ENCODE measurements around the gene VASP. TPM values are rescaled to one million over a fixed set of nuclear protein-coding genes. Genes with fewer than 3 reads are reported as not detected.

The VASP gene
- 66.2 TPM for total RNA-seq (ENCODE audit: insufficient read depth, low replicate concordance)

DNA sequence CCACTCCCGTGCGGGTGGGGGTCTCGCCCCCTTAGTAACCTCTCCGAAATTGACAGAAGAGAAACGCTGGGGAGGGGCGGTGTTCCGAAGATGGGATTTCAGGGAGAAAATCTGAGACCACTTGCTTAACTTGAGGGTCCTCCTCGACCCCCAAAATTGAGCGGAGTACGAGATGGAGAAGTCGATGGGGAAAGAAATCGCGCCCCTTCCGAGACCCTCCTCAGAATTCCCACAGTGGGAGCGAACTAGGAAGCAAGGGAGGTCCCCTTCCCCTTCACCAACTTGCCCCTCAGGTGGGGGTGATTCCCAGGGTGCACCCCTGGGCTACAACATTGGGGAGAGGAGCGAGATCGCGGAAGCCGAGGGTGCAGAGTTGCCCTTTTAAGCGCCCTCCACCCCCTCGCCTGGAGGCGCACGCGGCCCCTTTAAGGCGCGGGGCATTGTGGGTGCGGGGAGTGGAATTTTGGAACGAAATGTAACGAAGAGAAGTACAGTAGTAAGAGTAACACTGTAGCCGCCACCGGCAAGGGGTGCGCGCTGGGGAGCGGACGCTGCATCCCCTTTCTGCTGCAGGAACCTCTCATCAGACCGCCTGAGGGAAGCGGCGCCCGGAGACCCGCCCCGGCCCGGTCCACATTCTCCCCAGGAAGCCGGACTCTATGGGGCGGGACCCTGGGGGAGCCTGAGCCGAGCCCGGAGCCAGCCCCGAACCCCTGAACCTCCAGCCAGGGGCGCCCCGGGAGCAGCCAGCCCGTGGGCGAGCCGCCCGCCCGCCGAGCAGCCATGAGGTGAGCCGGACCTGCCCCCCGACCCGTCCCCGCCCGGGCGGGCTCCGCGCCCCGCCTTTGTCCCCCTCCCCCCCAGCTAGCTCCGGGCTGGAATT lies at the start of gene VASP:
VASP (plus strand) TSS at position 491 of the 883 bp plus-strand sequence; CDS start at position 784, 293 bp downstream.
- peak; percentile 91 for DNase-seq (ENCODE audit: low spot score)

DNA sequence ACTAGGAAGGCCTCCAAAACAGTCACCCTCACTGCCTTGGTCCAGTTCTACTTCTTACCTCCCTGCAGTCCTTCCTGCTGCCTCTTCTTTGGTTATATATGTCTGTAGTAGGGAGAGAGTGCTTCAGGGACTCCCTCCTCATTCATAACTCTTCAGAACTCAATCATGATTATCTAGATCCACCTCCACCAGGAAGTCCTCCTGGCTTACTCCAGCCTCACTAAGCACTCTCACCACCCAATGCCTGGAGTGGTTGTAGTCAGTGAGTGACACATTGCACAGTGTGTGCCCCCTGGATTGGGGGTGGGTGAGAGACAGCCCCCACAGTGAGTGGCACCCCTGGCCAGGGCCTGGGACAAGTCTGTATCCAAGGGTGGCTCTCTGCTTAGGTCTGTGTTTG lies 49.5 kb upstream of the VASP start:
- no peak for DNase-seq (ENCODE audit: low spot score)

DNA sequence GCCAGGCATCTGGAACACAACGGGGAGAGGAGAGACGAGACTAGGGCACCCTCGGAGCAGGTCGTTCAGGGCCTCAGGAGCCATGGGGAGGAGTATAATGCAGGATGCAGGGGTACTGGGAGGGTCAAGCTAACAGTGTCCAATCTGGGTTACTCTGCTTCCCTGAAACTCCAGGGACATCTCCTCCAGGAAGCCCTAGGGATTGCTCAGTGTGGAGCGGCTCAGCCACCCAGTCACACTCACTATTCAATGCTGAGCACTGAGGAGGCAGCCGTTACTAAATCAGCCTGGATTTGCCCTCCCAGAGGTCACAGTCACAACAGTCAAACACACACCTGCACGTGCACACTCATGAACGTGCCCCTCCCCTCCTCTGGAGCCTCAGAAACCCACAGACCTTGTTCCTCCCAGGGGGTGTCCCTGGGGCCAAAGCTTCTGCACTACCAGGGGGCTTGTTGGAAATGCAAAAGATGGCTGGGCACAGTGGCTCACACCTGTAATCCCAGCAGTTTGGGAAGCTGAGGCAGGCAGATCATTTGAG lies 46.4 kb upstream of the VASP start:
- no peak for DNase-seq (ENCODE audit: low spot score)

DNA sequence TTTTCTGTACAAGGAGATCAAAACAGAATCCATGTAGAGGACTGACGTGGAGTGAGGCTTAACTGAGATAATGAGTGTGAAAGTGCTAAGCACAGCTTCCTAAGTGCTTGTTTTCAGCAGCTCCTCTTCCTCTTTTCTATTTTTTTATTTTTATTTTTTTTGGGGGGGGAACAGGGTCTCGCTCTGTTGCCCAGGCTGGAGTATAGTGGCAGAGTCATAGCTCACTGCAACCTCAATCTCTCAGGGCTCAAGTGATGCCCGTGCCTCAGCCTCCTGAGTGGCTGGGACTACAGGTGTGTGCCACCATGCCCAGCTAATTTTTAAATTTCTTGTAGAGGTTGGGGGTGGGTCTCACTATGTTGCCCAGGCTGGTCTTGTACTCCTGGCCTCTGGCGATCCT lies 45.1 kb upstream of the VASP start:
- no peak for DNase-seq (ENCODE audit: low spot score)

DNA sequence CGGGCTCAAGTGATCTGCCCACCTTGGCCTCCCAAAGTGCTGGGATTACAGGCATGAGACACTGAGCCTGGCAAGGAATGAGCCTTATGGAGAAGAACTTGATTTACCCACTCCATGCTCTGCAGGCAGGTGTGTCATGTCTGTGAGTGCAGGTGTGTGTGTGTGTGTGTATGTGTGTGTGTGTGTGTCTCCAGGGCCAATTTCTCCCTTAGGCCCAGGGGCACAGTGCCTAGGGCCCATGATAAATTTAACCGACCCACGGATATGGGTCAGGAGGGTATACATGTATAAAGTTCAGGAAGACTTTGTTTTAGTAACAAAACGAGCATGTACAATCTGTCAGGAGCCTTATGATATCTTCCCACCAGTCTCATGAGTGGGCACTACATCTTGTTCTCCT lies 44.0 kb upstream of the VASP start:
- DNase-seq (ENCODE audit: low spot score): no peak

DNA sequence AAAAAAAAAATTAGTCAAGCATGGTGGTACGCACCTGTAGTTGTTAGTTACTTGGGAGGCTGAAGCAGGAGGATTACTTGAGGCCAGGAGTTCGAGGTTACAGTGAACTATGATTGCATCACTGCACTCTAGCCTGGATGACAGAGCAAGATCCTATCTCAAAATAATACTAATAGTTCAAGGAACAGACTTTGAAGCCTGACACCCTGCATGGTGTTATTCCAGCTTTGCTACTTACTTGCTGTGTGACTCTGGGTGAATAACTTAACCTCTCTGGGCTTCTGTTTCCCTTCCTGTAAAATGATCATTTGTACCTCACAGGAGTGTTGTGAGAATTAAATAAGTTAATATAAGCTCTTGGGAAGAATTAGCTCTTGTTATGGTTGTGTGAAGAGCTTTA lies 43.0 kb upstream of the VASP start:
- DNase-seq (ENCODE audit: low spot score): no peak

DNA sequence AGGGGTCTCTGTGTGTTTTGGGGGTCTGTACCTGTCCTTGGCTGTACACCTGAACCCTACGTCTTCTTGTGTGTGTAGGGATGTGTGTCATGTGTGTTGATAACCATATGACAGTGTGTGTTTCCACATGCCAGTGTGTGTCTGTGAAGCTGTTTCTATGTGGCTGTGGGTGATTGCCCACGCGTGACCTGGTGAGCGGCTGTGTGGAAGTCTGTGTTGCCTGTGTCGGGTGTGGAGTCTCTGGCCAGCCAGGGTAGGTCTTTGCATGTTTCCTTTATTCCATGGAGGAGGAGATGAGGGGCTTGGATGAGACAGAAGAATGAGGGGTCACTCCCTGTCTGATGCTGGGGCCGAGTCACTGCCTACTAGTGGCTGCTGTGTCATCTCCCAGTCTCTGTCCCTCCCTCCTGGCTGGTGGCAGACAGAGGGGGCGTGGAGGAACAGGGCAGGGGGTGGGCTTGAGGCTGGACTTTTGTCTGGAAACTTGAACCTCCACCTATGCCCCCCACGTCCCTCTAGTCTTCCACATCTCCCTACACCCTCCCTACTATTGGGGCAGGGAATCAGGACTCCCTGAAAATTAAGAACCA lies 42.3 kb upstream of the VASP start:
- DNase-seq (ENCODE audit: low spot score): no peak

DNA sequence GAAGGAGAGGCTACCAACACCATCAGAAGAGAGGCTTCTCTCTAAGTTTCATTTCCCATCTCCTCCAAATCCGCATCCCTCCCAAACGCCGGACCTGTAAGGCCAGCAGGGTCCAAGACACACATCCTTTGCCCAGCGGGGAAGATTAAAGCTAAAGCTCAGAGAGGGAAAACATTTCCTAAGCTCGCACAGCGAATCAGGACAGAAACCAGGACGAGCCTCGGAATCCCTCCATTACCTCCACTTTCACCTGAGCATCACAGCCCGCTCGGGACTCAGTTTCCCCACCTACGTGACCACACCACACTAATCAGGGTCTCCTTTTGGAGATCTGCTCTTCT lies 40.2 kb upstream of the VASP start:
- DNase-seq (ENCODE audit: low spot score): no peak

DNA sequence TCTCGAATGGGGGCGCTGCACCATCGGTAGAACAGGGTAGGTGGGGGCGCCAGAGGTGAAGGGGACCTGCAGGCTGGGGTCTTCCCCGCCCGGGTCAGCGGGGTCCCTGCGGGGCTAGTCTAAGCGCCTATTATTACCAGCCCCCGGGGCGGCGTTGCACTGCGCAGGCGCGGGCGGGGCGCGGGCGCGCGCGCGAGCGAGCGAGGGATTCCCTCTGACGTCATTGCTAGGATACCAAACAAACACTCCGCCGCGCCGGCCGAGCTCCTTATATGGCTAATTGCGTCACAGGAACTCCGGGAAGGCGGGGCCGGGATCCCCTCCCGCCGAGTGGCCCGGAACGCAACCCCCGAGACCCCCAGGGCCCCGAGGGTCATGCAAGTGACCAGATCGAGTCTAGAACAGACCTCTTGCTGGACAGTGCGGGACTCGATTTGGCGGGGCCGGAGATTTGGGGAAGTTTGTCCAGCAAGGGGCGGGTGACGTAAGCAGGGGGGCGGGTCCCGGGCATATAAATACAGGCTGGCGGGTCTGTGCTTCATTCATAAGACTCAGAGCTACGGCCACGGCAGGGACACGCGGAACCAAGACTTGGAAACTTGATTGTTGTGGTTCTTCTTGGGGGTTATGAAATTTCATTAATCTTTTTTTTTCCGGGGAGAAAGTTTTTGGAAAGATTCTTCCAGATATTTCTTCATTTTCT lies 39.7 kb upstream of the VASP start, which contains the start of gene FOSB:
FOSB (plus strand) TSS at position 541 of the 703 bp plus-strand sequence. CDS start 591 bp downstream, outside the sequence.
- peak; percentile 95 for DNase-seq (ENCODE audit: low spot score)

DNA sequence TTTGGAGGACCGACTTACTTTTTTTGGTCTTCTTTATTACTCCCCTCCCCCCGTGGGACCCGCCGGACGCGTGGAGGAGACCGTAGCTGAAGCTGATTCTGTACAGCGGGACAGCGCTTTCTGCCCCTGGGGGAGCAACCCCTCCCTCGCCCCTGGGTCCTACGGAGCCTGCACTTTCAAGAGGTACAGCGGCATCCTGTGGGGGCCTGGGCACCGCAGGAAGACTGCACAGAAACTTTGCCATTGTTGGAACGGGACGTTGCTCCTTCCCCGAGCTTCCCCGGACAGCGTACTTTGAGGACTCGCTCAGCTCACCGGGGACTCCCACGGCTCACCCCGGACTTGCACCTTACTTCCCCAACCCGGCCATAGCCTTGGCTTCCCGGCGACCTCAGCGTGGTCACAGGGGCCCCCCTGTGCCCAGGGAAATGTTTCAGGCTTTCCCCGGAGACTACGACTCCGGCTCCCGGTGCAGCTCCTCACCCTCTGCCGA lies 39.1 kb upstream of the VASP start:
- no peak for DNase-seq (ENCODE audit: low spot score)

DNA sequence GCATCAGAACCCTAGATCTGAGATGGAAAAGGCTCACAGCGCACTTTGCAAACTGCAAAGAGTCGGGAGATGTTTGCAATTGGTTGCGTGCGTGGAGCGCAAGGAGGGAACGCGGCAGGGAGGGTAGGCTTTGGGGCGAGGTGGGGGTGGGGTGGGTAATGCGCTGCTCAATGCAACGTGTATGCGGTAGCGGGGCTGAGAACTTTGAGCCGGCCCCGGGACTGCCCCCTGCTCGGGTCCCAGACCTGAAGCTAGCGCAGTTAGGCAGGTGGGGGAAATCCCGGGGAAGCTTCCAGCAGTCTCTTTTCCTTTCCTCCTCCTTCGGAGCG lies 38.5 kb upstream of the VASP start:
- no peak for DNase-seq (ENCODE audit: low spot score)

DNA sequence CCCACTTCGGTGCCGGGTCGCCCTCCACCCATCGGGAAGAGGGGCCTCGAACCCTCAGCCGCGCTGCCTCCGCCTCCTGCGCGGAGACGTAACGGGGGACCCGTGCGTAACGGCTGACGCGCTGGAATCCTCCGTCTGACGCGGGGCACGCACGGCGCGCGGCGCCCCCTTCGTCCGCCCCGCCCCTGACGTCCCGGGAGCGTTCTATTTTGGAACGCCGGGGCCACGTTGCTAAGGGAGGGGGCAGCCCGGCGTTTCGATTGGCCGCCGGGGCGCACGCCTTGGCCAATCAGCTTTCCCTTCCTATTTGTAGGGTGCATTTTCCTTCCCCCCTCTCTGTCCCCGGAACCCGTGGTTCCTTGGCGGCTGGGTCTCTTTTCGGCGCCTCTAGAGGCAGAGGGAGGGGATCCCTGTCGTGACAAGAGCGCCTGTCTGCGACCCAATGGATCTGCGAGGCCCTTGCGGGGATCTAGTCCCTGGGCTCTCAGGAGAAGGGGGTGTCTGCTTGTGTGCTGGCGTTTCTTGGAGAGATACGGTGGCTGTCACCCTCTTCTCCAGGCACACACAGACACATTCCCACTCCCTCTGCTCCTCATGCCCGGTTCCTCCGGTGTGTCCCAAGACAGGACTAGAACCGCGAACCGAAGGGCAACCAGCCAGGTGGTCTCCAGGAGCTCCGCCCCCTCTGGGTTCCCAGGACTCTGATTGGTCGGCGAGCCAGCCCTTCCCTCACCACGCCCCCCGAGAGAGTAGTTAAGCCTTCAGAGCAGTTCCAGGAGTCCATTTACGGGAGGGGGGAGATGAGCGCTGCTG lies 37.9 kb upstream of the VASP start:
- peak; percentile 95 for DNase-seq (ENCODE audit: low spot score)

DNA sequence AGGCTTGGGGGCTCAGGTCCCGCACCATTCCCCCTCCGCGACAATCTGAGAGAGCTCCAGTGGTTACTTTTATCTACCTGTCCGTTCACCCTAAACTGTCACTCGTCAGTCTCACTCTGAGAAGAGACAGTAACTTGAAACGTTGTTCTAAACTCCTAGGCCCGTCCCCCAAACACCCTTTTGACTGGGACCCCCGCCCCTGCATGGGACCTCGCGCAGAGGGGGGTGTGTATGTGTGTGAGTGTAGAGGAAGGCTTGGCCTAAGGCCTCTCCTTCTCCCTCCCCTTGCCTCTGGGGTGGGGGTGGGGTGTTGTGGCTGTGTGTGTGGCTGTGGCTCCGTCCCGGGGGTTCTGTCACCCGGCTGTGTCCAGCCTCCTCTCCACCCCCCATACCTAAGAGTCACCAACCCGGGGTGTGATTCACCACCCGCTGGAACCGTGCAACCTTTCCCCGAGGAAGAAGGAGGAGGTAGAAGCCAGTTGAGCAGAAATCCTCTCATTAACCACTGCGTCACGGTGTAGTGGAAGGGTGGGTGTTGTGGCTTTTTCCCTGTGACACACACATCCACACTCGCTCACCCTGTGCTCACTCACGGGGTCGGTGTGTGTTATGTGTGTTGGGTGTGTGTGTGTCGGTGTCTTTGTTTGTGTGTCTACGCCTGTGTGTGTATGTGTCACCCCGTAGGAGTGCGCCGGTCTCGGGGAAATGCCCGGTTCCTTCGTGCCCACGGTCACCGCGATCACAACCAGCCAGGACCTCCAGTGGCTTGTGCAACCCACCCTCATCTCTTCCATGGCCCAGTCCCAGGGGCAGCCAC lies 37.1 kb upstream of the VASP start:
- DNase-seq (ENCODE audit: low spot score): peak; percentile 71

DNA sequence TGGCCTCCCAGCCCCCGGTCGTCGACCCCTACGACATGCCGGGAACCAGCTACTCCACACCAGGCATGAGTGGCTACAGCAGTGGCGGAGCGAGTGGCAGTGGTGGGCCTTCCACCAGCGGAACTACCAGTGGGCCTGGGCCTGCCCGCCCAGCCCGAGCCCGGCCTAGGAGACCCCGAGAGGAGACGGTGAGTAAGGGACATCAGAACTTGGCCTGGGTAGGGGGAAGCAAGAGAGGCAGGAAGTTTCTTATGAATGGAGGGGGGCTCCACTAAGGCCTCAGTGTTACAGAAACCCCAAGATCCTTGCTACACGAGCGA lies 36.6 kb upstream of the VASP start:
- no peak for DNase-seq (ENCODE audit: low spot score)

DNA sequence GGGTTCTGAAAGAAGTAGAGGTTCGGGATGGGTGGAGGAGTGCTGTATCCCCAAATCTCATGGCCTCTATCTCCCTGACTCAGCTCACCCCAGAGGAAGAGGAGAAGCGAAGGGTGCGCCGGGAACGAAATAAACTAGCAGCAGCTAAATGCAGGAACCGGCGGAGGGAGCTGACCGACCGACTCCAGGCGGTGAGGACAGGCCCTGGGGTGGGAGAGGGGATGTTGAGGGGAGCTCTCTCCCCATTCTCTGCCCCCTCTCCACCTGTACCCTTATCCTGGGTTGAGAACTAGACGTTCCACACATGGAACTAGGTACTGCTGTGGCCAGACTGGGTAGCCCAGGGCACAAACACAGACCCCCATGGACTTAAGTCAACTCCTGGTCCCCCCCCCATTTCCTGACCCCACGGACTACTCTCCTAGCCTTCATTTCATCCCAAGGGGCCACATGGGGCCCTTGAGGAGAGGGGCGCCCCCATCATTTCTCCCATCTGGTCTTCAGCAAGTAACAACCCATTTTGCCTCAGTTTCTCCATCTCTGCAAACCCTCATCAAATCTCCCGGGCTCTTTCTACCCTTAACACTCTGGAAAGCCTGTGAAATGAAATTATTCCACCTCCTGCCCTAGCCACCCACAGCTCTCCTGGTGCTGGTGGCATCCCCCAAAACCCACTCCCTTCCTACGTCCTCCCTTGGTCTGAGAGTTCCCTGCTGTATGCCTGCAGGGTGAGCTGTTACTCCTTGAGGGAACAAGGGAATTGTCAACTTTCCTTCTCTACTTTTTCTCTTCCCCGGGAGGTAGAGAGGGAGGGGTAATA lies 36.0 kb upstream of the VASP start:
- DNase-seq (ENCODE audit: low spot score): peak; percentile 47

DNA sequence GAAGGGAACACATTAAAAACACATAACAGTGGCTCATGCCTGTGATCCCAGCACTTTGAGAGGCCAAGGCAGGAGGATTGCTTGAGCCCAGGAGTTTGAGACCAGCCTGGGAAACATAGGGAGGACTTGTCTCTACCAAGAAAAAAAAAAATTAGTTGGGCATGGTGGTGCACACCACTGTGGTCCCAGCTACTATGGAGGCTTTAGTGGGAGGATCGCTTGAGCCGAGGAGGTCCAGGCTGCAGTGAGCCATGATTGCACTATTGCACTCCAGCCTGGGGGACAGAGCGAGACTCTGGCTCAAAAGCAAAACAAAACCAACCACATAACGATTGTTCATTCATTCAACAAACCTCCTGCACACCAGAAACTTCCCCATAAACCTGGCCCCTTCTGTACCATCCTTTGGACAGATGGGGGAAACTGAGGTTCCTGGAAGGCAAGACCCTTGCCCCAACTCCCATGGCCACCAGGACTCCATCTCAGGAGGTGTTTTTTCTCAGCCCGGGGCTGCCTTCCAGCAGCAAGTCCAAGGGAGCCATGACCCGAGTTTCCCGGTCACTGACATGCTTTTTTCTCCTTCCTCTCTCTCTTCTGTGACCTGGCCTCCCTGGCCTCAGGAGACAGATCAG lies 35.2 kb upstream of the VASP start:
- peak; percentile 46 for DNase-seq (ENCODE audit: low spot score)

DNA sequence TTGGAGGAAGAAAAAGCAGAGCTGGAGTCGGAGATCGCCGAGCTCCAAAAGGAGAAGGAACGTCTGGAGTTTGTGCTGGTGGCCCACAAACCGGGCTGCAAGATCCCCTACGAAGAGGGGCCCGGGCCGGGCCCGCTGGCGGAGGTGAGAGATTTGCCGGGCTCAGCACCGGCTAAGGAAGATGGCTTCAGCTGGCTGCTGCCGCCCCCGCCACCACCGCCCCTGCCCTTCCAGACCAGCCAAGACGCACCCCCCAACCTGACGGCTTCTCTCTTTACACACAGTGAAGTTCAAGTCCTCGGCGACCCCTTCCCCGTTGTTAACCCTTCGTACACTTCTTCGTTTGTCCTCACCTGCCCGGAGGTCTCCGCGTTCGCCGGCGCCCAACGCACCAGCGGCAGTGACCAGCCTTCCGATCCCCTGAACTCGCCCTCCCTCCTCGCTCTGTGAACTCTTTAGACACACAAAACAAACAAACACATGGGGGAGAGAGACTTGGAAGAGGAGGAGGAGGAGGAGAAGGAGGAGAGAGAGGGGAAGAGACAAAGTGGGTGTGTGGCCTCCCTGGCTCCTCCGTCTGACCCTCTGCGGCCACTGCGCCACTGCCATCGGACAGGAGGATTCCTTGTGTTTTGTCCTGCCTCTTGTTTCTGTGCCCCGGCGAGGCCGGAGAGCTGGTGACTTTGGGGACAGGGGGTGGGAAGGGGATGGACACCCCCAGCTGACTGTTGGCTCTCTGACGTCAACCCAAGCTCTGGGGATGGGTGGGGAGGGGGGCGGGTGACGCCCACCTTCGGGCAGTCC lies 34.5 kb upstream of the VASP start:
- DNase-seq (ENCODE audit: low spot score): peak; percentile 54

DNA sequence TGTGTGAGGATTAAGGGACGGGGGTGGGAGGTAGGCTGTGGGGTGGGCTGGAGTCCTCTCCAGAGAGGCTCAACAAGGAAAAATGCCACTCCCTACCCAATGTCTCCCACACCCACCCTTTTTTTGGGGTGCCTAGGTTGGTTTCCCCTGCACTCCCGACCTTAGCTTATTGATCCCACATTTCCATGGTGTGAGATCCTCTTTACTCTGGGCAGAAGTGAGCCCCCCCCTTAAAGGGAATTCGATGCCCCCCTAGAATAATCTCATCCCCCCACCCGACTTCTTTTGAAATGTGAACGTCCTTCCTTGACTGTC lies 34.0 kb upstream of the VASP start:
- DNase-seq (ENCODE audit: low spot score): peak; percentile 54
